Kidney (tissue), 14 donors: ENCODE results near the gene IMMP2L. TPM values are rescaled to one million over a fixed set of nuclear protein-coding genes. Genes with fewer than 3 reads are reported as not detected.
"Not testable (repeated sequence)": the region's sequence is repeated elsewhere in the genome, so short reads cannot be mapped to it uniquely, and the experiment has no call there.

Experiments used
- DNase-seq, 5 donors: peaks; one replicate each; pipeline ENCODE4 v3.0.0-alpha.2; 2013 to 2020
- FAIRE-seq: peaks from 2 replicates; lab custom pipeline; 2012; peaks lifted over from hg19 to GRCh38; lab: Jason Lieb, UNC
- H3K27ac ChIP-seq, 2 donors: one replicate each; pipeline ENCODE4 v1.7.0; 2013; ENCODE audit warnings: low read depth in 2 of 2, low read length in 2 of 2, inconsistent platforms in 1 of 2
- H3K27me3 ChIP-seq: one replicate; pipeline ENCODE4 v1.7.1; 2013; ENCODE audit warnings: low read length, inconsistent platforms; ENCODE audit not compliant: control insufficient read depth, insufficient read depth
- H3K36me3 ChIP-seq, 3 donors: one replicate each; pipeline versions ENCODE4 v1.7.0 to v1.7.1; 2013; ENCODE audit warnings: low read length in 3 of 3, control low read depth in 1 of 3, inconsistent platforms in 1 of 3; ENCODE audit not compliant: insufficient read depth in 3 of 3, control insufficient read depth in 2 of 3
- H3K4me1 ChIP-seq, 3 donors: one replicate each; pipeline versions ENCODE4 v1.7.0 to v1.7.1; 2013; ENCODE audit warnings: low read length in 3 of 3, inconsistent platforms in 1 of 3, low read depth in 1 of 3; ENCODE audit not compliant: control insufficient read depth in 2 of 3, insufficient read depth in 2 of 3
- H3K4me3 ChIP-seq, 3 donors: one replicate each; pipeline versions ENCODE4 v1.7.0 to v1.8.1; 2013; ENCODE audit warnings: low read length in 3 of 3, control low read depth in 1 of 3, inconsistent platforms in 1 of 3
- H3K9ac ChIP-seq, 3 donors: one replicate each; pipeline versions ENCODE4 v1.7.0 to v1.7.1; 2013; ENCODE audit warnings: low read length in 3 of 3, control low read depth in 1 of 3, inconsistent platforms in 1 of 3
- H3K9me3 ChIP-seq, 3 donors: one replicate each; pipeline versions ENCODE4 v1.7.0 to v1.7.1; 2013; ENCODE audit warnings: low read length in 3 of 3, control low read depth in 1 of 3, inconsistent platforms in 1 of 3; ENCODE audit not compliant: control insufficient read depth in 2 of 3, insufficient read depth in 1 of 3
- intact Hi-C: fragments of 100-400 bp; cut with DNase I; formaldehyde crosslinking; loops from one replicate; pipeline ENCODE4 v1.11.1; 2022
- polyA plus RNA-seq: library from polyadenylated mRNA; stranded (reverse); fragments of 350-450 nt; fragmentation: Illumina TruSeq; extraction: RNeasy Lipid Tissue Mini Kit (QIAGEN cat#74804); gene quantifications from one replicate; pipeline ENCODE4 v1.2.3, GENCODE V29; 2014; ENCODE audit warnings: low read depth, low replicate concordance; ENCODE audit not compliant: insufficient read depth
- total RNA-seq: library from RNA; stranded (reverse); fragmentation: NEBNext Ultra II Directional; extraction: Animal tissue kit (Norgen Biotek cat#: 25700); gene quantifications from one replicate; pipeline ENCODE4 v1.2.1, GENCODE V29; 2021
- TF ChIP-seq, protein P1 (sequence below): IDR thresholded peaks from 3 replicates; pipeline ENCODE4 v1.5.1; 2012; ENCODE audit warnings: mild to moderate bottlenecking, moderate library complexity, borderline replicate concordance; ENCODE audit not compliant: insufficient read depth; ENCODE audit errors: extremely low read depth
- donor health status: control.
- donor health status: control.
- donor health status: control.
- donor health status: control.
- donor health status: control.
- donor health status: DM: yes; HTN: yes; CAD: no.
- donor health status: Normal renal cell carcinoma (clear cell type).

The IMMP2L gene
- total and polyA plus RNA-seq, 2 donors from 2014 or later, result 46.4 to 52.1 TPM

DNA sequence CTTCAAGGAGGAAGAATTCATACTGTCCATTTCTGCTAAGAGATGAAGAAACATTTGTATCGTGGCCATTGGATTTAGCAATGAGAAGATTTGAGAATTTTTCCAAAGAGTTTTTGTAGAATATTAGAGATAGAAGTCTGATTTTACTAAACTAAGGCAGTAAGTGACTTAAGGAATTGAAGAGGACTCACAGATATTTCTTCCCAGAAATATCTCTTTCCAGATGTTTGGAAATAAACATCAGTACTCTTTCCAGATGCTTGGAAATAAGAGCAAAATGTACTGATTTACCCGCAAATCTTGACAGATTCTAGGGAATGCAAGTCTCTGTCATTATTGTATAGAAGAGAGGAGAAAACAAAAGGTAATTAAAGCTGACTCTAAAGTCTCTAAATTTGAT lies 91.3 kb downstream of the IMMP2L start:
- no peaks in the 10 kb centered on the region for H3K27me3 ChIP-seq
- peaks cover 0 to 5% (median 3%) of the 10 kb centered on the region in 3 donors for H3K9me3 ChIP-seq
- H3K36me3 ChIP-seq, result no peaks in the 10 kb centered on the region
- DNase-seq (no peak), FAIRE-seq (no peak)
- intact Hi-C loops, result no loop called here
- TF ChIP-seq, protein P1, sequence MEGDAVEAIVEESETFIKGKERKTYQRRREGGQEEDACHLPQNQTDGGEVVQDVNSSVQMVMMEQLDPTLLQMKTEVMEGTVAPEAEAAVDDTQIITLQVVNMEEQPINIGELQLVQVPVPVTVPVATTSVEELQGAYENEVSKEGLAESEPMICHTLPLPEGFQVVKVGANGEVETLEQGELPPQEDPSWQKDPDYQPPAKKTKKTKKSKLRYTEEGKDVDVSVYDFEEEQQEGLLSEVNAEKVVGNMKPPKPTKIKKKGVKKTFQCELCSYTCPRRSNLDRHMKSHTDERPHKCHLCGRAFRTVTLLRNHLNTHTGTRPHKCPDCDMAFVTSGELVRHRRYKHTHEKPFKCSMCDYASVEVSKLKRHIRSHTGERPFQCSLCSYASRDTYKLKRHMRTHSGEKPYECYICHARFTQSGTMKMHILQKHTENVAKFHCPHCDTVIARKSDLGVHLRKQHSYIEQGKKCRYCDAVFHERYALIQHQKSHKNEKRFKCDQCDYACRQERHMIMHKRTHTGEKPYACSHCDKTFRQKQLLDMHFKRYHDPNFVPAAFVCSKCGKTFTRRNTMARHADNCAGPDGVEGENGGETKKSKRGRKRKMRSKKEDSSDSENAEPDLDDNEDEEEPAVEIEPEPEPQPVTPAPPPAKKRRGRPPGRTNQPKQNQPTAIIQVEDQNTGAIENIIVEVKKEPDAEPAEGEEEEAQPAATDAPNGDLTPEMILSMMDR, result no peak
- H3K9ac ChIP-seq, result no peak overlapping the region
- H3K27ac ChIP-seq, result no peak overlapping the region
- no peak overlapping the region for H3K4me3 ChIP-seq
- H3K4me1 ChIP-seq, result no peaks in the 10 kb centered on the region

DNA sequence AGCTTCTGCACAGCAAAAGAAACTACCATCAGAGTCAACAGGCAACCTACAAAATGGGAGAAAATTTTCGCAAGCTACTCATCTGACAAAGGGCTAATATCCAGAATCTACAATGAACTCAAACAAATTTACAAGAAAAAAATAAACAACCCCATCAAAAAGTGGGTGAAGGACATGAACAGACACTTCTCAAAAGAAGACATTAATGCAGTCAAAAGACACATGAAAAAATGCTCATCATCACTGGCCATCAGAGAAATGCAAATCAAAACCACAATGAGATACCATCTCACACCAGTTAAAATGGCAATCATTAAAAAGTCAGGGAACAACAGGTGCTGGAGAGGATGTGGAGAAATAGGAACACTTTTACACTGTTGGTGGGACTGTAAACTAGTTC lies 92.4 kb downstream of the IMMP2L start:
- H3K4me3 ChIP-seq, intact Hi-C loops, FAIRE-seq, H3K36me3 ChIP-seq, H3K4me1 ChIP-seq, H3K27me3 ChIP-seq, DNase-seq, H3K27ac ChIP-seq, H3K9ac ChIP-seq, H3K9me3 ChIP-seq: not testable (repeated sequence)

DNA sequence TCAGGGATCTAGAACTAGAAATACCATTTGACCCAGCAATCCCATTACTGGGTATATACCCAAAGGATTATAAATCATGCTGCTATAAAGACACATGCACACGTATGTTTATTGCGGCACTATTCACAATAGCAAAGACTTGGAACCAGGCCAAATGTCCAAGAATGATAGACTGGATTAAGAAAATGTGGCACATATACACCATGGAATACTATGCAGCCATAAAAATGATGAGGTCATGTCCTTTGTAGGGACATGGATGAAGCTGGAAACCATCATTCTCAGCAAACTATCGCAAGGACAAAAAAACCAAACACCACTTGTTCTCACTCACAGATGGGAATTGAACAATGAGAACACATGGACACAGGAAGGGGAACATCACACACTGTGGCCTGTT lies 96.5 kb downstream of the IMMP2L start:
- H3K4me3 ChIP-seq, H3K9me3 ChIP-seq, H3K36me3 ChIP-seq, H3K27me3 ChIP-seq, H3K27ac ChIP-seq, intact Hi-C loops, FAIRE-seq, H3K9ac ChIP-seq, DNase-seq, H3K4me1 ChIP-seq: not testable (repeated sequence)

DNA sequence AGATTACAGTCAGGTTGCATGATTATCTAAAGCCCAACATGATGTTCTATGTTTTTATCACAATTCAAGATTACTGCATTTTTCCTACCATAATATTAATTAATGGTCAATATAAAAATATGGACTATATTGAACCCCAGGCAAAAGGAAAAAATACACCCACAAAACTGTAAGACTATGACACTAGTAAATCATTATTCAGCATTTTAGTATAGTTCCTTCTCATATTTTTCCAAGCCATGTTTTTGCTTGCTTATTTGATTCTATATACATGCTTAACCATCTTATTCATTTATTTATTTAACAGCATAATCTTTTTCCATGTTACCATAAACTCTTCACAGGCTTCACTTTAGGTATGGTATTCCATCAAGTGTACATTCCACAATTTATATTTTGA lies 101.6 kb downstream of the IMMP2L start:
- Histone ChIP-seq H3K9ac (no peak overlapping the region), H3K9me3 (no peaks in the 10 kb centered on the region), H3K36me3 (no peaks in the 10 kb centered on the region), H3K27ac (no peak overlapping the region), H3K27me3 (no peaks in the 10 kb centered on the region), H3K4me3 (no peak overlapping the region), H3K4me1 (no peaks in the 10 kb centered on the region)
- intact Hi-C loops, result no loop called here
- TF ChIP-seq, protein P1, result no peak
- no peak for DNase-seq
- no peak for FAIRE-seq
